Effector CD8-positive, alpha-beta T cell (primary cell): ENCODE results near the gene MYL12B.

Experiments used
- DNase-seq: peaks from one replicate; lab custom pipeline; 2025; lab: John Stamatoyannopoulos, UW

Gene MYL12B

GRCh38 chr18:3235846-3236245 lies 26.1 kb upstream of the MYL12B start:
- no peak for DNase-seq

- DNase-seq, result no peak
Observed at GRCh38 chr18:3236470-3236869, 25.5 kb upstream of the MYL12B start.

- DNase-seq, result no peak
Observed at GRCh38 chr18:3238742-3239141, 23.2 kb upstream of the MYL12B start.

DNA sequence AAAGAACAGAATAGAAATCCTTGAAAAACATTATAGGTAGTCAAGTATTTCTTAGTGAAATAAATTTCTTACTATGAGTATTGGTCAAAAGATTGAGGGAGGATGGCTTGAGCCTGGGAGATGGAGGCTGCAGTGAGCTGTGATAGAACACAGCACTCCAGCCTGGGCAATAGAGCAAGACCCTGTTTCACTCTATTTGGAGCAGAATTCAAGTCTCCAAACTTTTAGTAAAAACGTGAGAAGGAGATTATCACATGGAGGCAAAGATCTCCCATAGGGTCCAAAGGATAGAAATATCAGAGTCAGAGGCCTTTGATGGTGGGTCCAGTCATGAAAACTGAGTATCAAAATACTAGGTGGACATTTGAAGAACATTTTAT lies 16.8 kb upstream of the MYL12B start:
- no peak for DNase-seq

- peak; percentile 63 for DNase-seq
Observed at GRCh38 chr18:3245853-3246634, 15.9 kb upstream of the MYL12B start.

GRCh38 chr18:3246635-3247239 lies 15.2 kb upstream of the MYL12B start:
- no peak for DNase-seq

GRCh38 chr18:3247240-3248061 lies 14.5 kb upstream of the MYL12B start, which contains the start of gene MYL12A:
MYL12A (plus strand) TSS chr18:3247801; CDS start chr18:3253248, 5,447 bp downstream.
- peak; percentile 87 for DNase-seq

- peak; percentile 19 for DNase-seq
Observed at GRCh38 chr18:3248062-3248657, 13.8 kb upstream of the MYL12B start.

- no peak for DNase-seq
Observed at GRCh38 chr18:3248658-3249359, 13.1 kb upstream of the MYL12B start.

DNA sequence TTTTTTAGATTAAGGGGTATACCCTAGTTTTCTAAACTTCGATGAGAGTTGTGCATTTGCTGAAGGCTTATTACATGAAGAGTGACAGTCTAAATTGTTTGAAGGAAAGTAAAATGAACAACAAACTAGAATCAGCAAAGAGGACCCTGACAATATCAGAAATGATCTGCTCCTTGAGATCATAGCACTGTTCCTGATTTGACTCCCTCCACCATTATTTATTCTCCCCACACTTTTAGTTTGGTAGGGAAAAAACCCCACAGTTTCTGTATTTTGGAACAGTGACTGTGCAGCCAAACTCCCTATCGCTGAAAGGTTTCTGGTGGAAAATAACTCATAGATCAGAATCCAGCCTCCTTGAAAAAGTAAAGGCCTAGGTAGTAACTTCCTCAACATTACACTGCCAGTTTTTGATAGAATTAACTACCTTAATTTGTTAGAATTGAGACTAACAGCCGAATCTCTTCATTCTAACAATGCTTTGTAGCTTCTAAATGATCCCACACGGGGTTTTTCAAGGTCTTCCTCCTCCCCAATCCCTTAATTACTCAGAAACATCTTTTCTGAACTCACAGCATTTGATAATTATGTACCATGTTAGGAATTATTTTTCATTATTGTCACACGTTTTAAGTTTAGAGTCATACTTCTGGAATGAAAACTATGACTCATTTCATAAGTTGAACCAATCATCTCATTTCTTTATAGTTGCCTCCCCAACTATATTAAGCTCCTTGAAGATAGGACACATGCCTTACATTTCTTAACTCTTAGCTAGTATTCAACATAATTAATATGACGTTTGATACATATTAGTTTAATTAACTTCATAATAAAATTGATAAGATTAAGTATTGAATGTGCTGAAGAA lies 11.5 kb upstream of the MYL12B start:
- DNase-seq, result no peak

DNA sequence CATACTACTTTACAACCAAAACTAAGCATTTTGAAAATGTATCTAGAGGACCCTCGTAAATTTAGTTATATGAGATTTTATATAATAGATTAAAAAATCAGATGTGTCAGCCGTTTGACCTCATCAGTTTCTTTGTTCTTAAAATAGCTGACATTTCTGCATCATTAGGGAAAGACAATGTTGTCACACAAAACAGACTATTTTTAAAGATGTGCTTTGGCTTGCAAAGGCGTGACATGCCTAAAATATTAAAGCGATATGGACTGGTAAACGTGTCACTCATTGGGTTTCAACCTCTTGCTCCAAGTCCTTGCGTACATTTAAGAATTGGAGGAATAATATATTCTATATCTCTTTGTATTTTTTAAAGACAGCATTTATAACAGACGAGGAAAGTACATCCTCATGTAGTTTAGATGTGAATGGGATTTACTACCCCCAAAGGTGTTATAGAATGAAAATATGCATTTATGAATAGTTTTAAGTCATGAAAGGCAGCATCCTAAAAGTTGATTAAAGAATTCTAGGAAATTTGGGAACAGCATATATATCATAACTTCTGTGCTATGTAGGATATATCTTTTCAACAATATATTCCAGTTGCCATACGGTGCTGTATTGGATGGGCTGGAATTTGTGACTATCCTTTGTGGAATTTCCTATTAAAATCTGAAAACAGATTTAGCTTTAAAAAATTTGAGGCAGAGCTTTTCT lies 10.5 kb upstream of the MYL12B start:
- no peak for DNase-seq

GRCh38 chr18:3251963-3252277 lies 10.0 kb upstream of the MYL12B start:
- DNase-seq, result no peak

GRCh38 chr18:3252843-3253242 lies 9.1 kb upstream of the MYL12B start:
- DNase-seq, result no peak

DNA sequence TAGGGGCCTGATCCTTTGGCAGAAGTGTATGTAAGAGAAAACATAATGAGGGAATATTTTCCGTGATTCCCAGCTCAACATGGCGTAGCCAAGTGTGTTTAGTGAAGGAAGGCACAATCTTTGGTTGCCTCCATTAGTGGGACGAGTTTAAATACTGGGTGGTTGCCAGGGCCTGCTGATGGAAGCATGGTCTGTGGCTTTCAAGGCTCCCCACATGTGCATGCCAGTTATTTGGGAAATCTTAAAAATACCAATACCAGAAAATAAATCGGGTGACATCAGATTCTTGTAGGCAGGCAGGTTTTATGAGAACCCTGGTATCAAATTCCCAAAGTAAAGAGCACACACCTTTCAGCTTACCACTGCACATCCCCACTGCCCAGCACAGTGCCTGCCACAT lies 7.2 kb upstream of the MYL12B start:
- DNase-seq, result no peak

- DNase-seq, result no peak
Observed at GRCh38 chr18:3255611-3256165, 6.2 kb upstream of the MYL12B start.

- no peak for DNase-seq
Observed at GRCh38 chr18:3256693-3257626, 5.0 kb upstream of the MYL12B start.

DNA sequence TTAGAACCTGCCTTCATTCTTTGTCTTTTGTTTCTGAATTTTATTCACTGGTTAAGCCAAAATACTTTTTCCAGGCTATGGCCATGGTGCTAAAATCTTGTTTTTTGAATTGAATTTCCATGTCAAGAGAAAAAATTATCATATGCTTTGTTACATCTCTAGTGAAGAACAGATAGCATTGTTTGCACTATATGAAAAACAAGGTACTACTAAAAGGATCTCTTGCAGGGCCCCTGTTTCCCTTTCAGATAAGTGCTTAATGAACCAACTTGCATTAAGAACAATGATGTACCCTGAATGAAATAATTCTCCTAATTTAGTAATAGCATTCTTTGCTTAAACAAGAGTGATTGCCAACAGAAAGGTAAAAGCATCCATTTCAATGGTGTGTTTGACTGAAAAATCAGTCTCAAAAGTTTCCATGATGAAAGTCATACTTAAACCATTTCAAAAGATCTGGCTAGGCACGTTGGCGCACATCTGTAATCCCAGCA lies 4.3 kb upstream of the MYL12B start:
- DNase-seq, result no peak

GRCh38 chr18:3260995-3261372 lies 949 bp upstream of the MYL12B start:
- no peak for DNase-seq
